HCT116 (cell line): ENCODE data around the gene ANKRD10.

Source experiments
- CTCF ChIP-seq, 3 experiments: fragments of 200-600 bp in 1 of 3; sonication (generic) in 1 of 3; IDR thresholded peaks in 2 of 3; conservative IDR thresholded peaks in 1 of 3; 2 replicates each; pipeline ENCODE4 v1.5.1; 2012 to 2017; ENCODE audit warnings: low read depth in 2 of 3, low read length in 2 of 3, antibody characterized with exemption in 1 of 3, borderline replicate concordance in 1 of 3, control low read depth in 1 of 3, mild to moderate bottlenecking in 1 of 3, mixed read lengths in 1 of 3, mixed run types in 1 of 3, moderate library complexity in 1 of 3; ENCODE audit not compliant: insufficient read depth in 1 of 3
- ZNF274 ChIP-seq: fragments of 200-500 bp; sonication (Bioruptor generic); IDR thresholded peaks from 2 replicates; pipeline ENCODE4 v1.6.1; 2014; ENCODE audit warnings: mild to moderate bottlenecking, low read depth, low read length, inconsistent platforms

GRCh38 chr13:110920038-110920437, 5.2 kb upstream of the ANKRD10 start:
- TF ChIP-seq ZNF274 (no peak), CTCF (IDR thresholded peaks at IDR 0.05 in 2 of 3, conservative IDR thresholded peaks at IDR 0.05 in 1 of 3; ENCODE audit: borderline replicate concordance in 1 of 3, insufficient read depth in 1 of 3, low read depth in 2 of 3, low read length in 2 of 3) (no peak)
